RPMI7951 (cell line): ENCODE measurements around the gene TXNIP. TPM values are rescaled to one million over a fixed set of nuclear protein-coding genes. Genes with fewer than 3 reads are reported as not detected.

Source experiments
- DNase-seq: peaks from one replicate; pipeline ENCODE4 v3.0.0-alpha.2; 2012; ENCODE audit warnings: low read depth
- total RNA-seq: library from RNA; depleted of rRNA; stranded (reverse); fragments of >200 nt; shearing (Covaris generic); gene quantifications from 2 replicates; pipeline ENCODE4 v1.2.3, GENCODE V29; 2014

TXNIP gene
- total RNA-seq, 1 experiment from 2014 or later = 21.3 TPM

DNA sequence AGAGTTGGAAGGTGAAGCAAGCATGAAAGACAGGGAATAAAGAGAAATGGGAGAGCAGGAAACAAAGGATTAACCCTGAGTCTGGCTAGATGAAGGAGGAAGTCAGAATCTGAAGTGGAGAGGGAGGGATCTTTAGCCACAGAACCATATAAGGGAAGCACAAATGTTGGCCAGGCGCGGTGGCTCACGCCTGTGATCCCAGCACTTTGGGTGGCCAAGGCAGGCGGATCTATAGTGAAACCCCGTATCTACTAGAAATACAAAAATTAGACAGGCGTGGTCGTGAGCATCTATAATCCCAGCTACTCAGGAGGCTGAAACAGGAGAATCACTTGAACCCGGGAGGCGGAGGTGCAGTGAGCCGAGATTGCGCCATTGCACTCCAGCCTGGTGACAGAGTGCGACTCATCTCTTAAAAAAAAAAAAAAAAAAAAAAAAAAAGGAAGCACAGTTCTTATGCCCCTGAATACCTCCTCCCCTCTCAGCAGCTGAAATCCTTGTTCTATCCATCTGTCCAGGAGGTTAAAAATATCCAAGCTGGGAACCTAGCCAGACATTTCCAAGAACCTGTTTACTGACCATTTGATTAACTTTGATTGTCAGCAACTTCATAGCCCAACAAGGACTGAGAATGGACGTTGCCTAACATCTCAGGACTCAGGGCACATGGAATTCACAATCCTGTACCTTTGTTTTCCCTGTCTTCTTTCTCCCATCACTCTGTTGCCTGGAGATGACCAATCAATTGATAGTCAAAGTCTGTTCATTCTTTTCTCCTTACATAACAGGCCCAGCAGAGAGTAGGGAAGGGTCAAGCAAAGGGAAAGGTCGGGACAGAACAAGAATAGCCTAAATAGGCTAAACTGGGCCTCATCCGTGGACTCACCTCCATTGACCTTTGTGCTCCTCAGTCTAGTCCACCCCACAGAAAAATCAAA is 10.6 kb downstream of the TXNIP start:
- peak; percentile 67 for DNase-seq

GRCh38 chr1:145985129-145985501 is 11.3 kb downstream of the TXNIP start:
- no peak for DNase-seq

DNA sequence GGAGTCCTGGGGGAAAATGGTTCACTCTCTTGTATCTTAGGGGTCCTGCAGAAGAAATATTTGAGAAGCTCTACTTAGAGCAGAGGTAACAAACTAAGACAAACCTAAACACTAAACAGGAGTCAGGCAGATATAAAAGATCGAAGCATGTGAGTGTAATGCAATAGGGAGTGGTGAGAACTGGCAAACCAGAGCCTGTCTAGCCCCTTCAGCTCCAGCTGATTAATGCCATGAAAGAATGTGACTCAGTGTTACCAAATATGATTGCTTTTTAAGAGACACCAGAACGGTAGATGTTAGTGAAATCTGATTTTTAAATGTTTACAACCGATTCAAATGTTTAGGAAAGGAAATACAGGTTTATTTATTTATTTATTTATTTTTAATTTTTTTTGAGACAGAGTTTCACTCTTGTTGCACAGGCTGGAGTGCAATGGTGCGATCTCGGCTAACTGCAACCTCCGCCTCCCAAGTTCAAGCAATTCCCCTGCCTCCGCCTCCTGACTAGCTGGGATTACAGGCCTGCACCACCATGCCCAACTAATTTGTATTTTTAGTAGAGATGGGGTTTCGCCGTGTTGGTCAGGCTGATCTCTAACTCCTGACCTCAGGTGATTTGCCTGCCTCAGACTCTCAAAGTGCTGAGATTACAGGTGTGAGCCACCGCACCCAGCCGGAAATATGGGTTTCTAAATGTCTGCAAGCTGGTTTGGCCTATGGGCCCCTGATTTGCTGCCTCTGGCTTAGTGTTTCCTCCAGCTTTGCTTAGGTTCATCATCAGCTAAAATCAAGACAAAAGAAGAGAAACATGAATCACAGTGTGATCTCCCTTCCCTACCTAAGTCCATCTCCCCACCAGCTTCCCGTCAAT is 12.2 kb downstream of the TXNIP start:
- DNase-seq = no peak

- DNase-seq = no peak
Measured at GRCh38 chr1:145983206-145983675, 13.1 kb downstream of the TXNIP start.

- DNase-seq = no peak
Measured at GRCh38 chr1:145982010-145982723, 14.2 kb downstream of the TXNIP start.

DNA sequence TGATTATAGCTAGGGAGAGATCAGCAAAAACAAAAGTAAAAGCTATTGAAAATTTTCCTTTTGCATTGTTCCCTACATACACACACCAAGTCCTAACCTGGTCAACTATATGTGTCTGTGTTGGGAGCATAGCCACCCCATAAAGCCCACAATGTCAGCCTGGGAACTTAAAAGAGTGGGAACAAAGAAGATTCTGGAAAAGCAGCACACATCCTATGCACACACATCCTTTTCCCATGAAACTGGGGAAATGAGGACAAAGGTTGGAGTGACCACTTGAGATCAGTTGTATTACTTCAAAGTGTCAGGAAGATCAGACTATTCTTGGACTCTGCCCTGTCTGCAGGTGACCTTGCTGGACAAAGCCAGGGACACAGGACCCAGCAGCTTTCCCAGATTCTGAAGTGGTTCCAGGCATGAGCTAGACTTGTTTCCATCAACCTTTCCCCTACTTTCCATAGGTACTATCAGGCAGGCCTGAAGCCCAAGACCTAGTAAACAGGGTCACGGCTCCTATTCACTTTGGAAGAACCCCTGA is 15.9 kb downstream of the TXNIP start:
- no peak for DNase-seq

DNA sequence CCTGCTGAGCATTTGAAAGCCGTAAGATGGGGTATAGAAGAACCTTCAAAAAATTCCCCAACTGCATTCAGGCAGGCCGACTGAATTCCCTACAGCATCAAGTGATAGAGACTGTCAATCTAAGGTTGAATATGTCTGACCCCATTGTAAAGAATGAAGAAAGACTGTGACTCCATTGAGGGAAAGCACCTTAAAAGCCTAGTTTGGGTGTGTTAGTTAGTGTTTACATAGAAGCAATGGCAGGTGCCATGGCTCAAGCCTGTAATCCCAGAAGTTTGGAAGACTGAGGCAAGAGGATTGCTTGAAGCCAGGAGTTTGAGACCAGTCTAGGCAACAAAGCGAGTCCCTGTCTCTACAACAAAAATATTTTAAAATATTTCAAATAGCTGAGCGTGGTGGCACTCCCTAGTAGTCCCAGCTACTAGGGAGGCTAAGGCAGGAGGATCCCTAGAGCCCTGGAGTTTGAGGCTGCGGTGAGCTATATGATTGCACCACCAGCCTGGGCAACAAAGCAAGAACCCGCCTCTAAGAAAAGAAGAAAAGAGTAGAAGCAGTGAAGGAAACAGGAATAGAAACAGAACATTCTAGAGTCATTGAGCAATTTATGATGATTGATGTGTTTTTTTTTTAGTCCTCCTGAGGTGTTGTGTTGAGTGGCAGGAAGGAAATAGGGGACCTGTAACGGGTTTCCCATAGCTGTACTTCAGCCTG is 16.5 kb downstream of the TXNIP start:
- peak; percentile 35 for DNase-seq

- peak; percentile 100 for DNase-seq
Measured at GRCh38 chr1:145978854-145979745, 17.3 kb downstream of the TXNIP start.

- DNase-seq = no peak
Measured at GRCh38 chr1:145978471-145978853, 17.9 kb downstream of the TXNIP start.

DNA sequence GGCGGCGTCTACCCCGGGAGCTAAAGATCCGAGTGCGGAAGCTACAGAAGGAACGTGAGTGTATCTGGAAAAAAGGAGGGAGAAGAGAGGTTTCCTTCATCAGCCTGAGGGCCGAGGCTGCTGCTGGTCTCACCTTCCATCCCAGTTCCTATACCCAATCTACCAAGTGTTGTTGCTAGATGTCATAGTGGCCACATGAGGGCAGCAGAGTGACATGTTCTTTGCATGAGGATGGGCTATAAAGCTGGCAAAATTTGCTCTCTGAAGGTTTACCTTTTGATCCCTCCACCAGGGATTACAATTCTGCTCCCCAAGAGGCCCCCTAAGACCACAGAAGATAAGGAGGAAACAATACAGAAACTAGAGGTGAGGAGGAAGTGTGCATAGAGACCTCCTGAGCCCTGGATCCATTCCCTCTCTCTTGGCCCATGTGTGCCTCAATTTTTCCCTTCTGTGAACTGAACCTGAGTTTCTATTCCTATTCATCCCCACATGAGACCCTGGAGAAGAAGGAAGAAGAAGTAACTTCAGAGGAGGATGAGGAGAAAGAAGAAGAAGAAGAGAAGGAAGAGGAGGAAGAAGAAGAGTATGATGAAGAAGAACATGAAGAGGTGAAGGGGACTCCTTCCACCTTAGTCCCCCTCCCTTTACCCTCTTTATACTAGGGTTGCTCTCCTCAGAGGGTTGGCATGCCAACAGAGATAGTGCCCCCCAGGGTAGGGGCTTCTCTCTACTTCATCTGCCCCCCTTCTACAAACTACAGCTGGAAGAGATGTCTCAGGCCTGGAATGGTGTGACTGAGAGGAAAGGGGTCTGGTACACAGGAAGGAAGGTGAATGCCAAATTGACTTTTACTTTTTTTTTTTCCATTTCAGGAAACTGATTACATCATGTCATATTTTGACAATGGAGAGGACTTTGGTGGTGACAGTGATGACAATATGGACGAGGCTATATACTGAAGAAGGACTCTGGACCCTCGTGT is 18.6 kb downstream of the TXNIP start:
- DNase-seq = peak; percentile 77

DNA sequence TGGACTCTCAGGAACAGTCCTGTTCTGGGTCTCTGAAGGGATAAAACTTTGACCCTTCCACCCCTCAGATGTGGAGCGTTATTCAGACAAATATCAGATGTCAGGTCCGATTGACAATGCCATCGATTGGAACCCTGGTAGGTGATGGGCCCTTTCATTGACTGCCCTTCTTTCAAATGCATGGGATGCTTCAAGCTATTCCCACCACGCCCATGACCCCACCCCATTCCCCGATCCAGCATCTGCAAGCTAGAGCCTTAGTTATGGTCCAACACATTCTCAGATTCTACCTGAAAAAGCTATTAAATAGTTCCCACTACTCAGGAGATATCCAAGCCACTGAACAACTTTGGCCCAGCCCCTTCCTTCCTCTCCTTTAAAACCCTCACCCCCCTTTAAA is 19.4 kb downstream of the TXNIP start:
- no peak for DNase-seq

DNA sequence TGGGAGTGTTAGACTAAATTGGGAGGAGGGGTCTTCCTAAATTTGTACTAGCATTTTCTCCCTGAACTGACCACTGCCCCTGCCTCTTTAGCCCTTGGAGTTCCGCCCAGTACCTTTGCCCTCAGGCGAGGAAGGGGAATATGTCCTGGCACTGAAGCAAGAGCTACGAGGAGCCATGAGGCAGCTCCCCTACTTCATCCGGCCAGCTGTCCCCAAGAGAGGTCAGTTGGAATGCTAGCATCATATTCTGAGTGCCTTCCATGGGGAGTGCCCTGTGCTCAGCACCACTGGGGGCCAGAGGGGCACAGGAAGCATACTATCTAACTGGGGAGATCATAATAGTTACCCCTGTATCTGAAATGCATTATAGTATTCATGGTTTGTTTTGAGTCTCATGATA is 21.2 kb downstream of the TXNIP start:
- no peak for DNase-seq

- no peak for DNase-seq
Measured at GRCh38 chr1:145974721-145975120, 21.7 kb downstream of the TXNIP start.

GRCh38 chr1:145972580-145972979 is 23.8 kb downstream of the TXNIP start:
- no peak for DNase-seq

GRCh38 chr1:145967288-145967687 is 29.1 kb downstream of the TXNIP start:
- DNase-seq = no peak

DNA sequence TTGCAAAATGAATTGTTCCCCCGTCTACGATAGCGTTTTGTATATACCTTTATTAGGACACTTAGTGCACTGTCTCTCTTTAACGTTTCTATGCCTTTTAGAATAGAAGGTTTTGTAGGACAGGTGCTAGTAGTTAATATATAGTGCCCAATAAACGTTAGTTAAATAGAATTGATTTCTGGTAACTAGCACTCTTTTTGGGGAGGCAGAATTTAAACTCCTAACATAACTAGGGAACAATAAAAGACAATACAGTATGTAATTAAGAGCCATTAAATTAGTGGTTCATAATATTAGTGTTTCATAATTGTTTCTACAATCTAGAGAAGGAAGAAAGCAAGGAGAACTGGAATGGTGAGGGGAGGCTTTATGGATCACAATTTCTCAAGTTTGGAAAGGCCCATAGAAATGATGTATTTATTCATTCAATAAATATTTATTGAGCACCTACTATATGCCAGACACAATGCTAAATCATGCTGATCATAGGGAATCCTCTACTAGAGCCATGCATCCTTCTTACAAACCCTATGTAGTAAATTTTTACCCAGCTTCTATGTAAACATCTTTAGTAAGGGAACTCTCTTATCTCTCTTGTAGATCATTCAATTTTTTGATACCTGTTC is 31.1 kb downstream of the TXNIP start:
- no peak for DNase-seq

DNA sequence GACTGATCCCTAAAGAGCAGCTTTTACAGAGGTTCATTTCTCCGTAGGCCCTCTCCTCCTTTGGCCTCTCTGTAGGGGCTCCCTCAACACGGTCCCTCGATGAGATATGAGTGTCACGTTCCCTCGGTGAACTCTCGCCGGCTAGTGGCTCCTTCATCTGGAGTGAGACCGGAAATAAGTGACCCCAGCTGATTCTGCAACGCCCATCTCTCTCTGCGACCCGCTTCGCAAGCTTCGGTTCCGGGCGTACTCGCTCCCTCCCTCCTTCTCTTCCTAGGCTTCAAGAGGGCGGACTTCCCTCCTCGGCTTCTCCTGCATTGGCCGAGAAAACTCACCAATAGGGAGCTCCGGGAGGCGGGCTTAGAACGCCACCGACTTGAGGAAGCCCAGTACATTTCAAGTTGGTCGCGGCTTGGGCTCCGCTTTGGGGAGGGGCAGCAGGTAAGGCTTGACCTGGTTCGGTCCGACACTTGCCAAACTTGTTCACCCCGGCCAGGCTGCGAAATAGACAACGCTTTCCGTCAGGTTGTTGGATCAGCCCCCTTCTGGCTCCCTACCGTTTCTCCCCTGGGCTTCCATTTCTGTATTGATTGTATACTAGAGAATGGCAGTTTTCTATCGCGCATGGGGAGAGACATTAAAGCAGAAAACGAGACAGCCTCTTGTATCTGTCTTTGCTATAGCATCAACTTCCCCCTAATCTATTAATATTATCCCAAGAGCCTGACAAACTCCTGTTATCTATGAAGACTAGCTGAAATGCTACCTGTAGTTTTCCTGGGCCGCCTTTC is 31.9 kb downstream of the TXNIP start, which contains the start of the genes ANKRD34A and POLR3GL:
Gene ANKRD34A, minus strand, starts transcription at position 248 of the 791 bp plus-strand sequence. CDS start 2,816 bp downstream, outside the sequence.
Gene POLR3GL, plus strand, starts transcription at position 363 of the 791 bp plus-strand sequence. CDS start 10,176 bp downstream, outside the sequence.
- peak; percentile 90 for DNase-seq
